Ascending aorta (tissue), 2 donors: ENCODE data around the gene RBM17. TPM values are rescaled to one million over a fixed set of nuclear protein-coding genes. Genes with fewer than 3 reads are reported as not detected.

Source experiments
- DNase-seq, 2 donors: peaks; one replicate each; pipeline ENCODE4 v3.0.0-alpha.2; 2019; ENCODE audit warnings: low spot score in 2 of 2
- H3K27ac ChIP-seq, 2 donors: fragments of 200-600 bp; sonication (generic); one replicate each; pipeline ENCODE4 v1.5.1; 2016 to 2017; ENCODE audit warnings: mild to moderate bottlenecking in 1 of 2
- H3K27me3 ChIP-seq: fragments of 200-600 bp; sonication (generic); one replicate; pipeline ENCODE4 v1.5.1; 2017
- H3K36me3 ChIP-seq, 2 donors: fragments of 200-600 bp; sonication (generic); one replicate each; pipeline ENCODE4 v1.5.1; 2016
- H3K4me1 ChIP-seq, 2 donors: fragments of 200-600 bp; sonication (generic); one replicate each; pipeline ENCODE4 v1.5.1; 2016 to 2017; ENCODE audit warnings: mild to moderate bottlenecking in 1 of 2
- H3K4me3 ChIP-seq, 2 donors: fragments of 200-600 bp; sonication (generic); one replicate each; pipeline ENCODE4 v1.5.1; 2016 to 2017; ENCODE audit warnings: mild to moderate bottlenecking in 1 of 2
- H3K9me3 ChIP-seq, 2 donors: fragments of 200-600 bp; sonication (generic); one replicate each; pipeline ENCODE4 v1.5.1; 2016
- CTCF ChIP-seq, 3 experiments: fragments of 200-600 bp in 2 of 3; fragments of 450-650 bp in 1 of 3; sonication (generic) in 2 of 3; IDR thresholded peaks; one replicate each; pipeline ENCODE4 v1.5.1; 2016 to 2019; ENCODE audit warnings: antibody characterized with exemption in 3 of 3, mild to moderate bottlenecking in 1 of 3, moderate library complexity in 1 of 3
- intact Hi-C: fragments of 100-400 bp; cut with DNase I; formaldehyde crosslinking; loops from one replicate; pipeline ENCODE4 v1.15.1; 2023
- total RNA-seq: library from RNA; depleted of rRNA; stranded (reverse); fragments of >200 nt; gene quantifications from one replicate; pipeline ENCODE4 v1.1.0, GENCODE V29; 2016

Gene RBM17
- total RNA-seq, 1 donor from 2014 or later: 22.7 TPM

DNA sequence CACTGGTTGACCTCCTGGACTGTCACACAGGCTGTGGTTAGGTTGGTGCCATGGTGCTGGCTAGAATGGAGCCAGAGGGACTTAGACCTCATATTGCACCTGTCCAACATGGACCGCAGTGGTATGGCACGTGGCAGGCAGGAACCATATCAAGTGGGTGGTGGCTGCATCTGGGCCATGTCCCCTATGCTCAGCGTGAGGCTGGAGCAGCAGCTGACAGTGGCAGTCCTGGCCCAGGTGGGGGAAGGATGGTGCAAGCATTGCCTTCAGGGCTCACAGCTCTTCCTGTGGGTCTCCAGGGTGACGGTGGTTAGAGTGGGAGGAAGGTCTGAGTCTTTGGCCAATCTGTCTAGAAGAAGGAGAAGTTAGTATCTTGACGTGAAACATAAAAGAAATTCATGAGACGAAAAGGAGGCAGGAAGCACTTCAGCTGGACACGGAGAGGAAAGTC lies 59.4 kb downstream of the RBM17 start:
- intact Hi-C loops: no loop called here
- H3K36me3 ChIP-seq: no peaks in the 10 kb centered on the region
- DNase-seq: no peak
- H3K4me1 ChIP-seq: peaks cover 6 to 16% of the 10 kb centered on the region in 2 donors
- no peak for TF ChIP-seq CTCF (IDR thresholded peaks at IDR 0.05)
- H3K9me3 ChIP-seq: no peaks in the 10 kb centered on the region
- H3K27ac ChIP-seq: peak overlapping the region in 1 of 2 donors; percentile 8
- H3K4me3 ChIP-seq: no peak overlapping the region
- H3K27me3 ChIP-seq: no peaks in the 10 kb centered on the region

DNA sequence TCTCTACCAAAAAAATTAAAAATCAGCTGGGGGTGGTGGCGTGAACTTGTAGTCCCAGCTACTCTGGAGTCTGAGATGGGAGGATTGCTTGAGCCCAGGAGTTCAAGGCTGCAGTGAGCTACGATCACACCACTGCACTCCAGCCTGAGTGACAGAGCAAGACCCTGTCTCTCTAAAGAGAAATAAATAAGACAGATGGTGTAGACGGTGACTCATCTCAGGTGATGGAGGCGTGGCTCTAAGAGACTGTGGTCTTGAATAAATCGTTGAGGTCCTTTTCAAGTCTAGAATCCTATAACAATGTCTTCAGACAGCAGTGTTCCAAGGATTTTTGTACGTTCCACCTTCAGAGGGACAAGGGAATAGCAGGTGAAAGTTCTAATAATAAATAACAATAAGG lies 60.1 kb downstream of the RBM17 start:
- Histone ChIP-seq H3K36me3 (no peaks in the 10 kb centered on the region), H3K4me3 (no peak overlapping the region), H3K9me3 (no peaks in the 10 kb centered on the region), H3K27me3 (no peaks in the 10 kb centered on the region), H3K4me1 (peaks cover 6 to 14% of the 10 kb centered on the region in 2 donors), H3K27ac (no peak overlapping the region)
- TF ChIP-seq CTCF (IDR thresholded peaks at IDR 0.05): no peak
- intact Hi-C loops: no loop called here
- no peak for DNase-seq

- H3K4me3 ChIP-seq: peak overlapping the region in 1 of 2 donors; percentile 43
- peak in 1 of 2 donors; percentile 84 for DNase-seq
- TF ChIP-seq CTCF (IDR thresholded peaks at IDR 0.05): peak; percentile 61 to 73 (median 70)
- peaks cover 0 to 8% of the 10 kb centered on the region in 2 donors for H3K4me1 ChIP-seq
- intact Hi-C loops: loop anchor here (2.0 to 5.0 kb wide), 2 partner anchors 43 to 251 kb away; no protein-coding TSS in a partner anchor
- peak overlapping the region; percentile 59 to 72 for H3K27ac ChIP-seq
- no peaks in the 10 kb centered on the region for H3K36me3 ChIP-seq
- no peaks in the 10 kb centered on the region for H3K27me3 ChIP-seq
- H3K9me3 ChIP-seq: no peaks in the 10 kb centered on the region
Measured at GRCh38 chr10:6151087-6151977, 62.5 kb downstream of the RBM17 start.

DNA sequence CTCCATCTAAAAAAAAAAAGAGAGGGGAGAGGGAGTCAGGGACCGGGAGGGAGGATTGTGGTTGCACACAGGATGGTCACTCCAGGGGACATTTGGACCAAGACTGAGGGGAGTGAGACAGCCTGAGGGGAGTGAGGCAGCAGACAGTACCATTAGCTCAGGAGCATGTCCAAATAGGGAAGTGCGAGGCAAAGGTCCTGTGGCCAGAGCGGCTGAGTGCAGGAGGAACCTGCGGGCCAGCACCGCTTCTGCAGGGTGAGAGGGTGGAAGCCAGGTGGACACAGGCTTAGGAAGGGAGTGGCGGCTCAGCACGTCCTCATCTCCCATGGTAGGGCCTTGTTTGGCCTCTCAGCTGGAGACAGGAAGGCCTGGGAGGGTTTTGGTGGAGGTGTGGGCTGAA lies 65.0 kb downstream of the RBM17 start:
- Histone ChIP-seq H3K4me1 (peaks cover 3 to 8% of the 10 kb centered on the region in 2 donors), H3K9me3 (no peaks in the 10 kb centered on the region), H3K27me3 (no peaks in the 10 kb centered on the region), H3K27ac (no peak overlapping the region), H3K36me3 (no peaks in the 10 kb centered on the region), H3K4me3 (no peak overlapping the region)
- intact Hi-C loops: loop anchor here (5.0 kb wide), 1 partner anchor 248 kb away; no protein-coding TSS in a partner anchor
- no peak for DNase-seq
- TF ChIP-seq CTCF (IDR thresholded peaks at IDR 0.05): no peak

DNA sequence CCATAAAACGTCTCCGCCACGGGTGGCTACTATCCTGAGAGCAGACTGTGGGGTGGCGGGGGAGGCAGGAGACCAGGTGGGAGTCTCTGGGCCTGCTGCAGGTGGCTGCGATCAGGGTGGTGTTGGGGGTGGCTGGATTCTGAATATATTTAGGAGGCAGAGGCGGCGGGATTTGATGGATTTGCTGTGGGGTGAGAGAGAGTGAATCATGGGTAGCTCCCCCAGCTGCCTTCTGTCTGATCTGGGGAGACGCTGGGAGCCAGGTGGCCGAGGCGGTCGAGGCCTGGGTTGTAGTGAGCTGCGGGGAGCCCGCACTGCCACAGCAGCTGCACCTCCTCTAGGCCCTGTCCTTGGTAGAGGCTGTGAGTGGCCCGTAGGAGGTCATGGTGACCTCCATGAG lies 65.7 kb downstream of the RBM17 start:
- no peak for DNase-seq
- no peak overlapping the region for H3K4me3 ChIP-seq
- peak overlapping the region in 1 of 2 donors; percentile 6 for H3K27ac ChIP-seq
- no peaks in the 10 kb centered on the region for H3K36me3 ChIP-seq
- no peaks in the 10 kb centered on the region for H3K9me3 ChIP-seq
- intact Hi-C loops: loop anchor here (5.0 kb wide), 1 partner anchor 248 kb away; no protein-coding TSS in a partner anchor
- H3K27me3 ChIP-seq: no peaks in the 10 kb centered on the region
- no peak for TF ChIP-seq CTCF (IDR thresholded peaks at IDR 0.05)
- H3K4me1 ChIP-seq: peaks cover 3 to 8% of the 10 kb centered on the region in 2 donors
